ENCODE results near the gene NAAA. TPM values are rescaled to one million over a fixed set of nuclear protein-coding genes. Genes with fewer than 3 reads are reported as not detected.

NAAA gene
- total RNA-seq, 1 experiment from 2014 or later = 2.7 TPM

DNA sequence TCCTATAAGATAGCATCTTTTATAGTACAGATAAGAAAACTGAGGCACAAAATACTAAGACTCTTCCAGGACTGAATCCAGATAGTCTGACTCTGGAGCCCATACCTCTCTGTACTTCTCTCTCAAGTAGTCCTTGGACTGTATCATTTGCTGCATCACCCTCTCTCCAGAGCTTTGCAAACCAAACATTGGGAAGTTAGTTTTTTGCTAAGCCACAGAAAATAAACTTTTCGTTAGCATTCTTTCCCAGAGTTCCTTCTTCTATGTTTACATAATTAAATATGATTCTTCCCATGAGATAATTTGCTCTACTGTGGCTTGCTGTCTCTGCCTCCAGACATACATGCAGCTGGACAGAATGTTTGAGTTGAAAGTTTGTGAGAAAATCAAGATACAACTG lies 60.5 kb downstream of the NAAA start:
- WGBS (ENCODE audit: extremely low coverage, insufficient read length, low lambda C conversion rate) = no CpG with 5 or more reads among the region's 1 CpG
- Histone ChIP-seq H3K79me1 (ENCODE audit: insufficient read depth, low read depth, low read length, poor library complexity, severe bottlenecking) (no peaks in the 10 kb centered on the region), H2AFZ (ENCODE audit: low read length) (no peak overlapping the region), H3K4me1 (ENCODE audit: insufficient read depth, low read length) (no peaks in the 10 kb centered on the region), H3K4me2 (ENCODE audit: insufficient read depth, insufficient read length, low read length) (no peak overlapping the region), H2BK5ac (ENCODE audit: insufficient read length, low read length) (no peak overlapping the region), H3T11ph (ENCODE audit: low read length) (no peak overlapping the region), H3K23me2 (ENCODE audit: insufficient read length, low read depth, low read length, poor library complexity, severe bottlenecking) (no peaks in the 10 kb centered on the region), H4K20me1 (ENCODE audit: control insufficient read depth, insufficient read depth, insufficient read length) (no peaks in the 10 kb centered on the region), H3K4ac (ENCODE audit: low read depth, low read length) (no peak overlapping the region), H2BK12ac (ENCODE audit: insufficient read length, low read depth, low read length) (no peak overlapping the region), H2AK5ac (ENCODE audit: insufficient read length, low read length) (no peak overlapping the region), H4K91ac (ENCODE audit: insufficient read length, low read depth, low read length) (no peak overlapping the region), H3K23ac (ENCODE audit: insufficient read length, low read depth, low read length) (no peak overlapping the region), H3K27me3 (ENCODE audit: insufficient read depth, low read length) (no peaks in the 10 kb centered on the region), H4K5ac (ENCODE audit: insufficient read length, low read depth, low read length) (no peak overlapping the region), H2BK15ac (ENCODE audit: low read depth, low read length) (no peak overlapping the region), H3K9ac (ENCODE audit: extremely low read depth, insufficient read length, low read length) (no peak overlapping the region), H3K79me2 (ENCODE audit: insufficient read depth, low read length) (no peaks in the 10 kb centered on the region), H3K56ac (ENCODE audit: insufficient read length, low read depth, low read length) (no peak overlapping the region), H4K8ac (replicated peaks; ENCODE audit: insufficient read length, low read depth, low read length) (no peak overlapping the region), H2BK20ac (ENCODE audit: low read depth, low read length, poor library complexity, severe bottlenecking) (no peak overlapping the region), H2BK120ac (ENCODE audit: low read depth, low read length, poor library complexity, severe bottlenecking) (no peak overlapping the region), H3K9me3 (ENCODE audit: control insufficient read depth, low read depth, low read length) (no peaks in the 10 kb centered on the region), H3K27ac (ENCODE audit: insufficient read length, low read depth, low read length) (no peak overlapping the region), H3K18ac (ENCODE audit: insufficient read length, low read depth, low read length) (no peak overlapping the region), H3K14ac (ENCODE audit: insufficient read depth, low read length) (no peak overlapping the region)
- TF ChIP-seq CTCF (conservative IDR thresholded peaks at IDR 0.05) = no peak
- DNase-seq = no peak
- Mint-ChIP-seq H3K9me3 (no peaks in the 10 kb centered on the region), H3K27me3 (ENCODE audit: low read depth) (no peaks in the 10 kb centered on the region), H3K36me3 (ENCODE audit: insufficient read depth in 1 of 3, low read depth in 3 of 3) (no peaks in the 10 kb centered on the region), H3K4me1 (peaks cover 5 to 8% of the 10 kb centered on the region in 2 experiments), H3K27ac (no peak overlapping the region), H3K4me3 (no peak overlapping the region)
